HEK293 (cell line): ENCODE data around the gene C19orf25.

Experiments
- FEZF1 ChIP-seq: fragments of 450-650 bp; formaldehyde crosslinking; IDR thresholded peaks from 2 replicates; pipeline ENCODE4 v1.5.1; 2016; ENCODE audit warnings: missing biosample characterization, missing genetic modification characterization
- HOXD13 ChIP-seq: sonication (generic); formaldehyde crosslinking; IDR thresholded peaks from 2 replicates; pipeline ENCODE4 v1.8.0; 2022; ENCODE audit warnings: missing genetic modification reagents, borderline replicate concordance
- KLF8 ChIP-seq: fragments of 450-650 bp; formaldehyde crosslinking; IDR thresholded peaks from 2 replicates; pipeline ENCODE4 v1.5.1; 2016; ENCODE audit warnings: missing biosample characterization, missing genetic modification characterization
- PRDM2 ChIP-seq: fragments of 450-650 bp; formaldehyde crosslinking; IDR thresholded peaks from 2 replicates; pipeline ENCODE4 v1.5.1; 2016; ENCODE audit warnings: missing biosample characterization, missing genetic modification characterization, borderline replicate concordance
- SP7 ChIP-seq: fragments of 450-650 bp; formaldehyde crosslinking; IDR thresholded peaks from 2 replicates; pipeline ENCODE4 v1.5.1; 2016; ENCODE audit warnings: missing biosample characterization, missing genetic modification characterization
- YY1 ChIP-seq: fragments of 450-650 bp; formaldehyde crosslinking; IDR thresholded peaks from 2 replicates; pipeline ENCODE4 v1.5.1; 2018; ENCODE audit warnings: missing biosample characterization, missing genetic modification characterization
- ZBTB20 ChIP-seq: fragments of 450-650 bp; formaldehyde crosslinking; IDR thresholded peaks from 2 replicates; pipeline ENCODE4 v1.5.1; 2016; ENCODE audit warnings: missing biosample characterization, missing genetic modification characterization
- ZBTB49 ChIP-seq: fragments of 450-650 bp; formaldehyde crosslinking; IDR thresholded peaks from 2 replicates; pipeline ENCODE4 v1.5.1; 2016; ENCODE audit warnings: missing biosample characterization, missing genetic modification characterization, low read depth
- ZFP41 ChIP-seq: fragments of 450-650 bp; formaldehyde crosslinking; IDR thresholded peaks from 2 replicates; pipeline ENCODE4 v1.5.1; 2016; ENCODE audit warnings: missing biosample characterization, missing genetic modification characterization, borderline replicate concordance
- ZIC2 ChIP-seq: fragments of 450-650 bp; formaldehyde crosslinking; IDR thresholded peaks from 2 replicates; pipeline ENCODE4 v1.5.1; 2016; ENCODE audit warnings: missing biosample characterization, missing genetic modification characterization
- ZNF121 ChIP-seq: fragments of 450-650 bp; formaldehyde crosslinking; IDR thresholded peaks from 2 replicates; pipeline ENCODE4 v1.5.1; 2016; ENCODE audit warnings: missing biosample characterization, missing genetic modification characterization
- ZNF133 ChIP-seq: fragments of 450-650 bp; formaldehyde crosslinking; IDR thresholded peaks from 2 replicates; pipeline ENCODE4 v1.5.1; 2016; ENCODE audit warnings: missing biosample characterization, missing genetic modification characterization
- ZNF146 ChIP-seq: fragments of 450-650 bp; formaldehyde crosslinking; IDR thresholded peaks from 2 replicates; pipeline ENCODE4 v1.5.1; 2016; ENCODE audit warnings: missing biosample characterization, missing genetic modification characterization
- ZNF202 ChIP-seq: fragments of 450-650 bp; formaldehyde crosslinking; IDR thresholded peaks from 2 replicates; pipeline ENCODE4 v1.5.1; 2016; ENCODE audit warnings: missing biosample characterization, missing genetic modification characterization, borderline replicate concordance
- ZNF302 ChIP-seq: fragments of 450-650 bp; formaldehyde crosslinking; IDR thresholded peaks from 2 replicates; pipeline ENCODE4 v1.5.1; 2016; ENCODE audit warnings: missing biosample characterization, missing genetic modification characterization, low read depth
- ZNF324 ChIP-seq: fragments of 450-650 bp; formaldehyde crosslinking; IDR thresholded peaks from 2 replicates; pipeline ENCODE4 v1.5.1; 2016; ENCODE audit warnings: missing biosample characterization, missing genetic modification characterization
- ZNF350 ChIP-seq: fragments of 450-650 bp; formaldehyde crosslinking; IDR thresholded peaks from 2 replicates; pipeline ENCODE4 v1.5.0; 2017; ENCODE audit warnings: missing biosample characterization, mild to moderate bottlenecking, missing genetic modification characterization
- ZNF354C ChIP-seq: fragments of 450-650 bp; formaldehyde crosslinking; IDR thresholded peaks from 2 replicates; pipeline ENCODE4 v1.5.1; 2016; ENCODE audit warnings: missing biosample characterization, missing genetic modification characterization, low read depth, borderline replicate concordance
- ZNF398 ChIP-seq: fragments of 450-650 bp; formaldehyde crosslinking; IDR thresholded peaks from 2 replicates; pipeline ENCODE4 v1.5.1; 2017; ENCODE audit warnings: missing biosample characterization, missing genetic modification characterization
- ZNF426 ChIP-seq: fragments of 450-650 bp; formaldehyde crosslinking; IDR thresholded peaks from 2 replicates; pipeline ENCODE4 v1.5.1; 2017; ENCODE audit warnings: missing biosample characterization, missing genetic modification characterization, mild to moderate bottlenecking, inconsistent platforms, moderate library complexity
- ZNF561 ChIP-seq: fragments of 450-650 bp; IDR thresholded peaks from 2 replicates; pipeline ENCODE4 v1.5.1; 2018; ENCODE audit warnings: missing biosample characterization, missing genetic modification characterization, borderline replicate concordance
- ZNF658 ChIP-seq: fragments of 450-650 bp; formaldehyde crosslinking; IDR thresholded peaks from 2 replicates; pipeline ENCODE4; 2016; ENCODE audit warnings: missing biosample characterization, missing genetic modification characterization
- ZNF777 ChIP-seq: fragments of 450-650 bp; formaldehyde crosslinking; IDR thresholded peaks from 2 replicates; pipeline ENCODE4 v1.5.1; 2017; ENCODE audit warnings: missing biosample characterization, missing genetic modification characterization, borderline replicate concordance
- ZNF785 ChIP-seq: fragments of 450-650 bp; formaldehyde crosslinking; IDR thresholded peaks from 2 replicates; pipeline ENCODE4 v1.5.1; 2016; ENCODE audit warnings: missing biosample characterization, missing genetic modification characterization
- ZSCAN16 ChIP-seq: fragments of 450-650 bp; formaldehyde crosslinking; IDR thresholded peaks from 2 replicates; pipeline ENCODE4 v1.5.1; 2016; ENCODE audit warnings: missing biosample characterization, missing genetic modification characterization
- TF ChIP-seq, protein P1 (sequence below): fragments of 450-650 bp; formaldehyde crosslinking; conservative IDR thresholded peaks from 2 replicates; pipeline ENCODE4 v1.5.1; 2016; ENCODE audit warnings: low read depth, missing biosample characterization, missing genetic modification characterization

Gene C19orf25

DNA sequence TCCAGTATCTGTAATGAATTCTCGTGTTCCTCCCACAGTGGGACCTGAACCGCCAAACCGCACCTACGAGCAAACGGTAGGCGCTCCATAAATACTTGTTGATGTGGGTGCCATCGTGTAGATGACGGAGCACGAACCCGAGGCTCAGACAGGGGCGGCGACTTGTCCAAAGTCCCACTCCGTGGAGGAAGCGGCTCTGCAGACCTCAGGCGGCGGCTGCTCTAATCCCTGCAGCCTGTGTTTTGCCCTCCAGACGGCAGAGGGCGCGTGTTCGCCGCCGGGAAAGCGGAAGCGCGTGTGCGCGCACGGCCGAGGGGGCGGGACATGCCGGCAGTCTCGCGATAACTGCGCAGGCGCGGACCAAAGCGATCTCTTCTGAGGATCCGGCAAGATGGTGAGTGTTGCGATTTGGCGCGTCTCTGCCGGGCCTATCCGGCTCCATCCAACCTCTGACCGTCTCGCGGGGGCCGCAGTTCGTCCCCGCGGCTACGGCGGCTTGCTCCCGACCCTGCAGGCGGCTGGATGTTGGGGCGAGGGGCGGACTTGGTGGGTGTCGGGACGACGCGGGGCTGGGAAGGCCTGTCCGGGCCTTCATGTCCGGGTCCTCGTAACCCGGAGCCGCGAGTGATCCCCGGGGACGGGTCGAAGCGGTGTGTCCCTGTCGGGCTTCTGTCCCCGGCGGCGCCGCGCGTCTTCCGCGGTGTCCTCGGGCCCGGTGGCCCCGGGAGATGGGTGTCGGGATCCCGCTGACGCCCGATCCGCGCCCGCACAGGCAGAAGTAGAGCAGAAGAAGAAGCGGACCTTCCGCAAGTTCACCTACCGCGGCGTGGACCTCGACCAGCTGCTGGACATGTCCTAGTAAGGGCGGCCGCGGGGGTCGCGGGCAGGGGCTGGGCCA, 40.7 kb downstream of the C19orf25 start, which contains the start of gene RPS15 (continued):
- peak; percentile 94 for TF ChIP-seq ZNF398 (tag by site-specific recombination)
- no peak for TF ChIP-seq ZNF426 (tag by site-specific recombination)
- TF ChIP-seq ZIC2, result no peak
- TF ChIP-seq ZSCAN16 (tag by site-specific recombination), result 0 out of 2 replicates have a peak, but pooled peaks have one; percentile 47
- peak; percentile 86 for TF ChIP-seq YY1 (tag by site-specific recombination)
- TF ChIP-seq ZBTB49, result no peak
- TF ChIP-seq FEZF1 (tag by site-specific recombination), result no peak
- TF ChIP-seq ZNF785 (tag by site-specific recombination), result no peak; the same call in none of the 2 replicates
- peak; percentile 85 for TF ChIP-seq KLF8
- no peak for TF ChIP-seq ZNF350 (tag by site-specific recombination)
- peak; percentile 56; the same call in 1 of the 2 replicates for TF ChIP-seq ZNF561 (tag by site-specific recombination)
- TF ChIP-seq ZNF324 (tag by site-specific recombination), result peak; percentile 91
- no peak for TF ChIP-seq ZNF354C (tag by site-specific recombination)
- no peak for TF ChIP-seq ZNF202
- no peak for TF ChIP-seq HOXD13 (CRISPR knock-in tag)
- peak; percentile 70; the same call in 1 of the 2 replicates for TF ChIP-seq ZFP41
- peak; percentile 74 for TF ChIP-seq ZNF146
- TF ChIP-seq ZNF133, result no peak
- TF ChIP-seq SP7 (tag by site-specific recombination), result peak; percentile 93
- no peak for TF ChIP-seq ZNF302 (tag by site-specific recombination)
- TF ChIP-seq PRDM2, result 0 out of 2 replicates have a peak, but pooled peaks have one; percentile 25
- no peak; the same call in 1 of the 2 replicates for TF ChIP-seq ZNF777 (tag by site-specific recombination)
- peak; percentile 45; the same call in 1 of the 2 replicates for TF ChIP-seq ZNF121 (tag by site-specific recombination)
- TF ChIP-seq ZNF658 (tag by site-specific recombination), result no peak
- peak; percentile 39; the same call in 1 of the 2 replicates for TF ChIP-seq ZBTB20 (tag by site-specific recombination)
- TF ChIP-seq, protein P1, sequence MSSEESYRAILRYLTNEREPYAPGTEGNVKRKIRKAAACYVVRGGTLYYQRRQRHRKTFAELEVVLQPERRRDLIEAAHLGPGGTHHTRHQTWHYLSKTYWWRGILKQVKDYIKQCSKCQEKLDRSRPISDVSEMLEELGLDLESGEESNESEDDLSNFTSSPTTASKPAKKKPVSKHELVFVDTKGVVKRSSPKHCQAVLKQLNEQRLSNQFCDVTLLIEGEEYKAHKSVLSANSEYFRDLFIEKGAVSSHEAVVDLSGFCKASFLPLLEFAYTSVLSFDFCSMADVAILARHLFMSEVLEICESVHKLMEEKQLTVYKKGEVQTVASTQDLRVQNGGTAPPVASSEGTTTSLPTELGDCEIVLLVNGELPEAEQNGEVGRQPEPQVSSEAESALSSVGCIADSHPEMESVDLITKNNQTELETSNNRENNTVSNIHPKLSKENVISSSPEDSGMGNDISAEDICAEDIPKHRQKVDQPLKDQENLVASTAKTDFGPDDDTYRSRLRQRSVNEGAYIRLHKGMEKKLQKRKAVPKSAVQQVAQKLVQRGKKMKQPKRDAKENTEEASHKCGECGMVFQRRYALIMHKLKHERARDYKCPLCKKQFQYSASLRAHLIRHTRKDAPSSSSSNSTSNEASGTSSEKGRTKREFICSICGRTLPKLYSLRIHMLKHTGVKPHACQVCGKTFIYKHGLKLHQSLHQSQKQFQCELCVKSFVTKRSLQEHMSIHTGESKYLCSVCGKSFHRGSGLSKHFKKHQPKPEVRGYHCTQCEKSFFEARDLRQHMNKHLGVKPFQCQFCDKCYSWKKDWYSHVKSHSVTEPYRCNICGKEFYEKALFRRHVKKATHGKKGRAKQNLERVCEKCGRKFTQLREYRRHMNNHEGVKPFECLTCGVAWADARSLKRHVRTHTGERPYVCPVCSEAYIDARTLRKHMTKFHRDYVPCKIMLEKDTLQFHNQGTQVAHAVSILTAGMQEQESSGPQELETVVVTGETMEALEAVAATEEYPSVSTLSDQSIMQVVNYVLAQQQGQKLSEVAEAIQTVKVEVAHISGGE (tag by site-specific recombination), result peak; percentile 72
